Peyer's patch (tissue), 4 donors: ENCODE results near the gene ASPM. TPM values are rescaled to one million over a fixed set of nuclear protein-coding genes. Genes with fewer than 3 reads are reported as not detected.

ENCODE experiments used
- DNase-seq, 3 donors: peaks; one replicate each; pipeline ENCODE4 v3.0.0-alpha.2; 2017 to 2019
- H3K27ac ChIP-seq, 4 donors: fragments of 200-600 bp; sonication (generic); one replicate each; pipeline ENCODE4 v1.5.1; 2016 to 2019
- H3K27me3 ChIP-seq, 2 donors: fragments of 200-600 bp; sonication (generic); one replicate each; pipeline ENCODE4 v1.5.1; 2019
- H3K36me3 ChIP-seq, 3 donors: fragments of 200-600 bp; sonication (generic); one replicate each; pipeline ENCODE4 v1.5.1; 2016 to 2019
- H3K4me1 ChIP-seq, 4 donors: fragments of 200-600 bp; sonication (generic); one replicate each; pipeline ENCODE4 v1.5.1; 2016 to 2019
- H3K4me3 ChIP-seq, 4 donors: fragments of 200-600 bp; sonication (generic); 1 replicate in 3 of 4; 2 replicates in 1 of 4; pipeline ENCODE4 v1.5.1; 2016 to 2019; ENCODE audit warnings: mild to moderate bottlenecking in 1 of 4
- H3K9me3 ChIP-seq, 4 donors: fragments of 200-600 bp; sonication (generic); one replicate each; pipeline ENCODE4 v1.5.1; 2016 to 2019; ENCODE audit warnings: mild to moderate bottlenecking in 1 of 4
- CTCF ChIP-seq, 6 experiments: fragments of 450-650 bp in 4 of 6; fragments of 200-600 bp in 2 of 6; sonication (generic) in 1 of 6; IDR thresholded peaks; one replicate each; pipeline ENCODE4 v1.5.1; 2017 to 2019; ENCODE audit warnings: antibody characterized with exemption in 6 of 6, mild to moderate bottlenecking in 3 of 6, moderate library complexity in 1 of 6
- POLR2A ChIP-seq, 2 donors: fragments of 450-650 bp; IDR thresholded peaks; one replicate each; pipeline ENCODE4 v1.5.1; 2017; ENCODE audit warnings: antibody characterized with exemption in 2 of 2, mild to moderate bottlenecking in 2 of 2, moderate library complexity in 2 of 2
- total RNA-seq, 4 donors: library from RNA; depleted of rRNA; stranded (reverse); fragments of >200 nt; gene quantifications; one replicate each; pipeline ENCODE4 v1.1.0, GENCODE V29; 2016

ASPM gene
- total RNA-seq, 4 donors from 2014 or later = 3.2 to 10.7 (median 4.3) TPM

DNA sequence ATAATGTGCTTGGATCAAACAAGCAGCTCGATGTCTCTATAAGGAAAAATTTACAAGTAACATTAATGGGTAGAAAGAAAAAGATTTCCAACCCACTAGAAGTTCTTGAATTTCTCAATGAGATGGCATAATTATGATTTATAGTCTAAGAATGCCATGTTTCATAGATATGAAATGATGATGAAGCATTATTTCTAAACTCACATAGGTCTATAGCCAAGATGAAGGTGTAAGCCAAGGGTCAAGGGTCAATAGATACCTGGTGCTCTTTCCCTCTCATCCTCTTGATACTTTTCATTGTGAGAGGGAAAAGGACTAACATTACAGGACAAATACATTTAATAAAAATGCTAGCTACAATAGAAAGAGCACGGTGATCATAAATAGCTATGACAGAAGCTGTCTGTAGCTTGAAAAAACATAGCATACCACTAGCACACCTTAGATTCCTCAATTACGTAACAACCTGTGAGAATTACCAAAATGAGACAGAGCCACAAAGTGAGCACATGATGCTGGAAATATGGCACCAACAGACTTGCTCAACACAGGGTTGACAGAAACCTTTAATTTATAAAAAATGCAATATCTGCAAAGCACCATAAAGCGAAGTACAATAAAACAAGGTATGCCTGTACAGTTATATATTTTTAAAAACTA lies 53.1 kb downstream of the ASPM start:
- H3K9me3 ChIP-seq = no peaks in the 10 kb centered on the region
- H3K4me3 ChIP-seq = no peak overlapping the region
- no peaks in the 10 kb centered on the region for H3K4me1 ChIP-seq
- no peaks in the 10 kb centered on the region for H3K36me3 ChIP-seq
- H3K27me3 ChIP-seq = no peaks in the 10 kb centered on the region
- no peak overlapping the region for H3K27ac ChIP-seq
- no peak for TF ChIP-seq CTCF (IDR thresholded peaks at IDR 0.05)
- no peak for TF ChIP-seq POLR2A (IDR thresholded peaks at IDR 0.05)
- no peak for DNase-seq

- no peaks in the 10 kb centered on the region for H3K27me3 ChIP-seq
- no peak overlapping the region for H3K4me3 ChIP-seq
- no peaks in the 10 kb centered on the region for H3K9me3 ChIP-seq
- no peaks in the 10 kb centered on the region for H3K4me1 ChIP-seq
- H3K36me3 ChIP-seq = no peaks in the 10 kb centered on the region
- no peak for TF ChIP-seq POLR2A (IDR thresholded peaks at IDR 0.05)
- no peak for TF ChIP-seq CTCF (IDR thresholded peaks at IDR 0.05)
- no peak overlapping the region for H3K27ac ChIP-seq
- DNase-seq = no peak
These were observed 53.9 kb downstream of the ASPM start for GRCh38 chr1:197092491-197093023.

DNA sequence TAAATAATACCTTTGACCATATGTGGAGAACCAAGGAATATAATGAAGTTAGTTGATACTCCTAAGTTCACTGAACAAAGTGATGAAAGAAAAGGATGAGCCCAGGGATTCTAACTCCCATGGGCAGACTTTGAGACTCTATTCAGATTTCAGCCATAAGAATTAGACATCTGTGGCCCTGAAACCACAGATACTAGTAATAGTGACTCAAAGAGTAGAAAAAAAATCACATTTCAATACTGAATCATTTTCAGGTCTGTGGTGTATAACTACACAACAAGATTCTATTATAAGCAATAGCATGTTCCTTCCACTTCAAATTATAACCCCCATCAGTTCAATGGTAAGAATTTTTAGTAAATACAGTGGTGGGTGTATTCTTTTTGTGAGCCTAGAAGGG lies 63.0 kb downstream of the ASPM start:
- H3K9me3 ChIP-seq = peaks cover 0 to 4% (median 2%) of the 10 kb centered on the region in 4 donors
- no peak for DNase-seq
- no peaks in the 10 kb centered on the region for H3K27me3 ChIP-seq
- no peaks in the 10 kb centered on the region for H3K4me1 ChIP-seq
- no peak overlapping the region for H3K27ac ChIP-seq
- H3K4me3 ChIP-seq = no peak overlapping the region
- H3K36me3 ChIP-seq = no peaks in the 10 kb centered on the region
- no peak for TF ChIP-seq CTCF (IDR thresholded peaks at IDR 0.05)
- TF ChIP-seq POLR2A (IDR thresholded peaks at IDR 0.05) = no peak

DNA sequence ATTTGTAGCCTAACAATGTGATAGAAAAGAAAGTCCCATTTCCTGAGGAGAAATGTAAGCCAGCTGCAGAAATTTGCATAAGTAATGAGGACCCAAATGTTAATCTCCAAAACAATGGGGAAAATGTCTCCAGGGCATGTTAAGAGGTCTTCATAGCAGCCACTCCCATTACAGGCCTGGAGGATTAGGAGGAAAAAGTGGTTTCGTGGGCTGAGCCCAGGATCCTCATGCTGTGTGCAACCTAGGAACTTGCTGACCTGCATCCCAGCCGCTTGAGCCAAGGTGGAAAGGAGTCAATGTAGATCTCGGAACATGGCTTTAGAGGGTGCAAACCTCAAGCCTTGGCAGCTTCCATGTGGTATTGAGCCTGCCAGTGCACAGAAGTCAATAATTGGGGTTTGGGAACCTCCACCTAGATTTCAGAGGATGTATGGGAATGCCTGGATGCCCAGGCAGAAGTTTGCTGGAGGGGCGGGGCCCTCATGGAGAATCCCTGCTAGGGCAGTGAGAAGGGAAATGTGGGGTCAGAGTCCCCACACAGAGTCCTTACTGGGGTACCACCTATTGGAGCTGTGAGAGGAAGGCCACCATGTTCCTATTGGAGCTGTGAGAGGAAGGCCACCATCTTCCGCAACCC lies 65.2 kb downstream of the ASPM start:
- TF ChIP-seq POLR2A (IDR thresholded peaks at IDR 0.05) (no peak), CTCF (IDR thresholded peaks at IDR 0.05) (no peak)
- H3K9me3 ChIP-seq = peaks cover 0 to 4% (median 2%) of the 10 kb centered on the region in 4 donors
- no peaks in the 10 kb centered on the region for H3K27me3 ChIP-seq
- H3K4me1 ChIP-seq = no peaks in the 10 kb centered on the region
- no peak for DNase-seq
- H3K27ac ChIP-seq = no peak overlapping the region
- no peak overlapping the region for H3K4me3 ChIP-seq
- no peaks in the 10 kb centered on the region for H3K36me3 ChIP-seq

DNA sequence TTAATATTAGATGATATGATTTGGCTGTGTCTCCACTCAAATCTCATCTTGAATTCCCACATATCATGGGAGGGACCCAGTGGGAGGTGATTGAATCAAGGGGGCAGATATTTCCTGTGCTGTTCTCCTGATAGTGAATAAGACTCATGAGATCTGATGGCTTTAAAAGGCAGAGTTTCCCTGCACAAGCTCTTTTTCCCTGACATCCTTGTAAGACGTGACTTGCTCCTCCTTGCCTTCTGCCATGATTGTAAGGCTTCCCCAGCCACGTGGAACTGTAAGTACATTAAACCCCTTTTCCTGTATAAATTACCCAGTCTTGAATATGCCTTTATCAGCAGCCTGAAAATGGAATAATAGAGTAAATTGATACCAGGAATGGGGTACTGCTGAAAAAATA lies 66.1 kb downstream of the ASPM start:
- H3K4me1 ChIP-seq = no peaks in the 10 kb centered on the region
- peaks cover 0 to 4% (median 2%) of the 10 kb centered on the region in 4 donors for H3K9me3 ChIP-seq
- TF ChIP-seq POLR2A (IDR thresholded peaks at IDR 0.05) = no peak
- TF ChIP-seq CTCF (IDR thresholded peaks at IDR 0.05) = no peak
- no peaks in the 10 kb centered on the region for H3K36me3 ChIP-seq
- H3K27ac ChIP-seq = no peak overlapping the region
- H3K27me3 ChIP-seq = no peaks in the 10 kb centered on the region
- no peak for DNase-seq
- no peak overlapping the region for H3K4me3 ChIP-seq
